K562 (cell line): ENCODE results near the gene SAMM50. TPM values are rescaled to one million over a fixed set of nuclear protein-coding genes. Genes with fewer than 3 reads are reported as not detected.

ENCODE experiments used
- ATAC-seq: fragments of 200-7000 bp; cut with Tn5 transposase; 3 replicates; pipeline ENCODE4 v1.9.1; 2020; ENCODE audit warnings: moderate library complexity
- BruUV-seq: library from RNA; stranded (reverse); fragments of 400-500 nt; replicated peaks from 2 replicates; lab custom pipeline; 2021; lab: Mats Ljungman, UMichigan
- CTCF ChIA-PET: fragments of 300-600 bp; formaldehyde crosslinking; extraction: SDS; loops from one replicate; lab custom pipeline; 2021; ENCODE audit warnings: low intra/inter-chr PET ratio; lab: Yijun Ruan, JAX
- POLR2A ChIA-PET: fragments of 300-600, 350-650 bp; sonication (Branson Sonifier 250); formaldehyde crosslinking; extraction: SDS; loops from one replicate; lab custom pipeline; 2021; ENCODE audit warnings: antibody characterized with exemption, inconsistent platforms; lab: Yijun Ruan, JAX
- DNase-seq, 4 experiments: peaks; one replicate each; pipeline versions ENCODE4 v3.0.0 to v3.0.0-alpha.2; 2011 to 2018; ENCODE audit warnings: low spot score in 3 of 4, mixed read lengths in 3 of 4; ENCODE audit errors: extremely low read depth in 1 of 4
- FAIRE-seq: peaks from 2 replicates; lab custom pipeline; 2011; peaks lifted over from hg19 to GRCh38; lab: Jason Lieb, UNC
- H2AFZ ChIP-seq: 2 replicates; pipeline ENCODE4 v1.6.0; 2011; ENCODE audit warnings: low read depth, low read length, control low read depth, inconsistent platforms
- H3K27ac ChIP-seq: fragments of 200-600 bp; 3 replicates; pipeline ENCODE4 v1.8.0; 2011; ENCODE audit warnings: low read depth, mild to moderate bottlenecking, control low read depth, inconsistent platforms, low read length, moderate library complexity, mixed read lengths; ENCODE audit errors: extremely low read depth
- H3K27me3 ChIP-seq, 2 experiments: fragments of 300-600 bp in 1 of 2; 2 replicates in 1 of 2; 3 replicates in 1 of 2; pipeline versions ENCODE4 v1.6.0 to v1.8.0; 2011; ENCODE audit warnings: inconsistent platforms in 2 of 2, low read length in 2 of 2, mild to moderate bottlenecking in 1 of 2, mixed read lengths in 1 of 2, moderate library complexity in 1 of 2; ENCODE audit not compliant: control insufficient read depth in 2 of 2, insufficient read depth in 2 of 2
- H3K36me3 ChIP-seq: fragments of 300-600 bp; 3 replicates; pipeline ENCODE4 v1.8.0; 2011; ENCODE audit warnings: mild to moderate bottlenecking, low read length, inconsistent platforms; ENCODE audit not compliant: control insufficient read depth, insufficient read depth
- H3K4me1 ChIP-seq, 2 experiments: fragments of 200-600 bp in 1 of 2; replicated peaks in 1 of 2; 2 replicates in 1 of 2; 3 replicates in 1 of 2; pipeline versions ENCODE4 v1.5.1 to v1.8.0; 2011; ENCODE audit warnings: inconsistent platforms in 2 of 2, low read length in 2 of 2, mild to moderate bottlenecking in 1 of 2, mixed read lengths in 1 of 2, moderate library complexity in 1 of 2; ENCODE audit not compliant: control insufficient read depth in 2 of 2, insufficient read depth in 2 of 2
- H3K4me2 ChIP-seq: 2 replicates; pipeline ENCODE4 v1.6.1; 2011; ENCODE audit warnings: low read length, control low read depth, inconsistent platforms, mixed read lengths; ENCODE audit not compliant: insufficient read depth
- H3K4me3 ChIP-seq: fragments of 200-600 bp; sonication (generic), shearing (Covaris generic); 2 replicates; pipeline ENCODE4 v1.5.1; 2016; ENCODE audit warnings: control low read depth, inconsistent platforms
- H3K79me2 ChIP-seq: fragments of 200-600 bp; 3 replicates; pipeline ENCODE4 v1.8.0; 2011; ENCODE audit warnings: low read length, inconsistent platforms; ENCODE audit not compliant: control insufficient read depth, insufficient read depth
- H3K9ac ChIP-seq, 2 experiments: 2 replicates each; pipeline versions ENCODE4 v1.6.0 to v1.6.1; 2011; ENCODE audit warnings: low read depth in 2 of 2, low read length in 2 of 2, control low read depth in 1 of 2, inconsistent platforms in 1 of 2, mild to moderate bottlenecking in 1 of 2, mixed read lengths in 1 of 2; ENCODE audit not compliant: insufficient read depth in 1 of 2
- H3K9me1 ChIP-seq: one replicate; pipeline ENCODE4 v1.6.0; 2011; ENCODE audit warnings: inconsistent platforms, mild to moderate bottlenecking, low read length, moderate library complexity; ENCODE audit not compliant: control insufficient read depth, insufficient read depth
- H3K9me3 ChIP-seq: replicated peaks from 2 replicates; pipeline ENCODE4 v1.5.1; 2011; ENCODE audit warnings: low read depth, low read length, inconsistent platforms; ENCODE audit not compliant: control insufficient read depth, insufficient read depth
- H4K20me1 ChIP-seq: replicated peaks from 2 replicates; pipeline ENCODE4 v1.6.1; 2011; ENCODE audit warnings: low read length, inconsistent platforms, mixed read lengths; ENCODE audit not compliant: control insufficient read depth, insufficient read depth
- NFYB ChIP-seq: IDR thresholded peaks from 2 replicates; pipeline ENCODE4 v1.6.1; 2011; ENCODE audit warnings: mild to moderate bottlenecking, moderate library complexity; ENCODE audit not compliant: insufficient read length; ENCODE audit errors: extremely low read depth
- NR4A1 ChIP-seq, 2 experiments: fragments of 250-450 bp in 1 of 2; fragments of 450-650 bp in 1 of 2; sonication (Bioruptor Pico) in 1 of 2; IDR thresholded peaks; 2 replicates each; pipeline versions ENCODE4 v1.4.0 to v1.6.1; 2016 to 2020; ENCODE audit warnings: mild to moderate bottlenecking in 2 of 2, missing compliant biosample characterization in 1 of 2, missing genetic modification characterization in 1 of 2, moderate library complexity in 1 of 2
- NUFIP1 ChIP-seq: fragments of 450-650 bp; IDR thresholded peaks from 2 replicates; pipeline ENCODE4 v1.6.1; 2018; ENCODE audit not compliant: partially characterized antibody
- WHSC1 ChIP-seq: IDR thresholded peaks from one replicate; pipeline ENCODE4 v1.6.1; 2012; ENCODE audit warnings: low read length, control low read depth, inconsistent platforms
- ZEB2 ChIP-seq: fragments of 450-650 bp; IDR thresholded peaks from 2 replicates; pipeline ENCODE4 v1.6.1; 2016
- ZNF184 ChIP-seq: sonication (generic); formaldehyde crosslinking; IDR thresholded peaks from 2 replicates; pipeline ENCODE4 v1.5.0; 2020; ENCODE audit warnings: missing genetic modification reagents
- ZNF717 ChIP-seq: fragments of 250-450 bp; sonication (Bioruptor Pico); IDR thresholded peaks from 2 replicates; pipeline ENCODE4 v1.5.0; 2021
- WGBS: fragments of 100-300 bp; shearing (Covaris generic); methylation state at CpG from one replicate; pipeline ENCODE4 v1.1.6; 2016; ENCODE audit warnings: low coverage, mixed read lengths; ENCODE audit not compliant: insufficient coverage; ENCODE audit errors: missing lambda C conversion rate; 5-methylcytosine and 5-hydroxymethylcytosine counted together
- in situ Hi-C: fragments of 300-500 bp; cut with MboI; formaldehyde crosslinking; loops from 4 replicates; pipeline ENCODE4 v1.15.0; 2018; ENCODE audit warnings: inconsistent platforms, mixed read lengths
- intact Hi-C: fragments of 100-400 bp; cut with micrococcal nuclease; formaldehyde crosslinking; loops from 2 replicates; pipeline ENCODE4 v1.14.2; 2022
- polyA plus RNA-seq, 8 experiments: library from polyadenylated mRNA; depleted of rRNA in 4 of 8; stranded (reverse) in 5 of 8; unstranded in 3 of 8; fragments of >200 nt; fragmentation: Nextera tagmentation in 2 of 8; fragmentation: Illumina TruSeq in 1 of 8; extraction: Ambion mirVana in 2 of 8; extraction: Trizol in 1 of 8; gene quantifications; 2 replicates each; pipeline versions ENCODE4 v1.2.1 to v1.2.3, GENCODE V29; 2011 to 2014; ENCODE audit warnings: inconsistent platforms in 1 of 8, missing spikeins in 1 of 8
- total RNA-seq, 7 experiments: library from RNA; depleted of rRNA in 6 of 7; stranded (reverse); fragments of >200 nt in 6 of 7; fragmentation: Illumina TruSeq in 2 of 7; extraction: Trizol in 2 of 7; gene quantifications; 2 replicates each; pipeline versions ENCODE4 v1.2.1 to v1.2.3, GENCODE V29; 2011 to 2021; ENCODE audit warnings: low replicate concordance in 1 of 7
- TF ChIP-seq, protein P1 (sequence below): fragments of 450-650 bp; IDR thresholded peaks from 2 replicates; pipeline ENCODE4 v1.6.1; 2017; ENCODE audit warnings: antibody characterized with exemption, mild to moderate bottlenecking
- TF ChIP-seq, protein P2 (sequence below): fragments of 450-650 bp; formaldehyde crosslinking; IDR thresholded peaks from 2 replicates; pipeline ENCODE4 v1.4.0; 2020; ENCODE audit warnings: mild to moderate bottlenecking, moderate library complexity
- TF ChIP-seq, protein P3 (sequence below), 3 experiments: fragments of 200-800 bp in 1 of 3; fragments of 250-450 bp in 1 of 3; fragments of 450-650 bp in 1 of 3; sonication (Bioruptor Pico) in 1 of 3; sonication (Bioruptor generic) in 1 of 3; formaldehyde crosslinking in 1 of 3; IDR thresholded peaks; 2 replicates each; pipeline versions ENCODE4 v1.6.1 to v1.8.0; 2016 to 2022; ENCODE audit warnings: mild to moderate bottlenecking in 2 of 3, missing genetic modification characterization in 2 of 3, missing compliant biosample characterization in 1 of 3, moderate library complexity in 1 of 3

Gene SAMM50
- total and polyA plus RNA-seq, 9 of the 15 experiments (the other 6 are each of a cell fraction or from before 2014, with no cell fraction given): 14.6 to 49.3 (median 38.1) TPM

DNA sequence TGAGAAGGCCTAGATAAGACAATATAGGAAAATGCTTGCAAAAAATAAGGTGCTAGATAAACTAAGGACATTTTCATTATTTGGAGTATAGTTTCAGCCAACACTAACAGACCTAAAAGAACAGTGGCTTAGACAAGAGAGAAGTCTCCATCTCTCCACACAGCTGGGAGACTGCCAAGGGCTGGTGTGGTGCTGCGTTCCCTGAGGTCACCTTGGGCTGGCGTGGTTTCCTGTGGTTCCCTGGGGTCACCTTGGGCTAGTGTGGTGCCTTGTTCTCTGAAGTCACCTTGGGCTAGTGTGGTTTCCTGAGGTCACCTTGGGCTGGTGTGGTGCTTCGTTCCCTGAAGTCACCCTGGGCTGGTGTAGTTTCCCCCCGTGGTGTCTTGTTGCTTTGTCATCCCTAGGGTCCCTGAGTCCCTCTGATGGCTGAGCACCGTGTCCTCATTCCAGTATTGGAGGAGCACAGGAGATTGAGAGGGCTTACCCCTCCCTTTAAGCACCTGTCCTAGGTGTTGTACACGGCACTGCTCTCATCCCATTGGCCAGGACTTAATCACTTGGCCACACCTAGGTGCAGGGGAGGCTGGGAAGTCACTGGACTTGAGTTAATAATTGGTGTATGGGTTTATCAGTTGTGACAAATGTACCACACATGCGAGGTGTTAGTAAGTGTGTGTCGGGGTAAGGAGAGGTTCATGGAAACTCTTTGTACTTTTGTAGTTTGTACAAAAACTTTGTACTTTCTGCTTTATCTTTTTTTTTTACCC is 14.9 kb downstream of the SAMM50 start:
- intact Hi-C loops (no loop called here), in situ Hi-C loops (no loop called here)
- no peaks in the 10 kb centered on the region for H4K20me1 ChIP-seq
- peak; percentile 20 to 46 (median 28) for DNase-seq
- 0 out of 2 replicates have a peak, but pooled peaks cover 2% of the 10 kb centered on the region for H3K9me3 ChIP-seq
- peak; percentile 71 for FAIRE-seq
- H3K4me3 ChIP-seq: no peak overlapping the region
- peaks cover 78% of the 10 kb centered on the region for H3K36me3 ChIP-seq
- peak overlapping the region; percentile 38; the same call in 1 of the 2 replicates for H2AFZ ChIP-seq
- CTCF ChIA-PET: no interaction called here
- H3K9me1 ChIP-seq: no peaks in the 10 kb centered on the region
- no TSS peak for BruUV-seq
- WGBS: 32% methylated on average over 7 of the region's 8 CpGs
- peaks cover 6% of the 10 kb centered on the region; the same call in 2 of the 3 replicates for H3K79me2 ChIP-seq
- ATAC-seq: peak; percentile 53
- peak overlapping the region in 1 of 2 experiments; percentile 63; a peak in 2 of 4 replicates for H3K9ac ChIP-seq
- no peaks in the 10 kb centered on the region for H3K27me3 ChIP-seq
- H3K27ac ChIP-seq: peak overlapping the region; percentile 85
- peaks cover 23 to 33% of the 10 kb centered on the region in 2 experiments; a peak in 4 of 5 replicates for H3K4me1 ChIP-seq
- POLR2A ChIA-PET: no interaction called here
- peak overlapping the region; percentile 80 for H3K4me2 ChIP-seq
- TF ChIP-seq ZEB2 (no peak), NUFIP1 (no peak), ZNF717 (CRISPR knock-in tag) (no peak), WHSC1 (peak; percentile 50), NFYB (no peak), ZNF184 (CRISPR knock-in tag) (no peak), NR4A1 (CRISPR knock-in tag; IDR thresholded peaks at IDR 0.05) (no peak), NR4A1 (tag; IDR thresholded peaks at IDR 0.05) (peak; percentile 79)
- TF ChIP-seq, protein P1, sequence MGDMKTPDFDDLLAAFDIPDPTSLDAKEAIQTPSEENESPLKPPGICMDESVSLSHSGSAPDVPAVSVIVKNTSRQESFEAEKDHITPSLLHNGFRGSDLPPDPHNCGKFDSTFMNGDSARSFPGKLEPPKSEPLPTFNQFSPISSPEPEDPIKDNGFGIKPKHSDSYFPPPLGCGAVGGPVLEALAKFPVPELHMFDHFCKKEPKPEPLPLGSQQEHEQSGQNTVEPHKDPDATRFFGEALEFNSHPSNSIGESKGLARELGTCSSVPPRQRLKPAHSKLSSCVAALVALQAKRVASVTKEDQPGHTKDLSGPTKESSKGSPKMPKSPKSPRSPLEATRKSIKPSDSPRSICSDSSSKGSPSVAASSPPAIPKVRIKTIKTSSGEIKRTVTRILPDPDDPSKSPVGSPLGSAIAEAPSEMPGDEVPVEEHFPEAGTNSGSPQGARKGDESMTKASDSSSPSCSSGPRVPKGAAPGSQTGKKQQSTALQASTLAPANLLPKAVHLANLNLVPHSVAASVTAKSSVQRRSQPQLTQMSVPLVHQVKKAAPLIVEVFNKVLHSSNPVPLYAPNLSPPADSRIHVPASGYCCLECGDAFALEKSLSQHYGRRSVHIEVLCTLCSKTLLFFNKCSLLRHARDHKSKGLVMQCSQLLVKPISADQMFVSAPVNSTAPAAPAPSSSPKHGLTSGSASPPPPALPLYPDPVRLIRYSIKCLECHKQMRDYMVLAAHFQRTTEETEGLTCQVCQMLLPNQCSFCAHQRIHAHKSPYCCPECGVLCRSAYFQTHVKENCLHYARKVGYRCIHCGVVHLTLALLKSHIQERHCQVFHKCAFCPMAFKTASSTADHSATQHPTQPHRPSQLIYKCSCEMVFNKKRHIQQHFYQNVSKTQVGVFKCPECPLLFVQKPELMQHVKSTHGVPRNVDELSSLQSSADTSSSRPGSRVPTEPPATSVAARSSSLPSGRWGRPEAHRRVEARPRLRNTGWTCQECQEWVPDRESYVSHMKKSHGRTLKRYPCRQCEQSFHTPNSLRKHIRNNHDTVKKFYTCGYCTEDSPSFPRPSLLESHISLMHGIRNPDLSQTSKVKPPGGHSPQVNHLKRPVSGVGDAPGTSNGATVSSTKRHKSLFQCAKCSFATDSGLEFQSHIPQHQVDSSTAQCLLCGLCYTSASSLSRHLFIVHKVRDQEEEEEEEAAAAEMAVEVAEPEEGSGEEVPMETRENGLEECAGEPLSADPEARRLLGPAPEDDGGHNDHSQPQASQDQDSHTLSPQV: peak; percentile 65
- TF ChIP-seq, protein P2, sequence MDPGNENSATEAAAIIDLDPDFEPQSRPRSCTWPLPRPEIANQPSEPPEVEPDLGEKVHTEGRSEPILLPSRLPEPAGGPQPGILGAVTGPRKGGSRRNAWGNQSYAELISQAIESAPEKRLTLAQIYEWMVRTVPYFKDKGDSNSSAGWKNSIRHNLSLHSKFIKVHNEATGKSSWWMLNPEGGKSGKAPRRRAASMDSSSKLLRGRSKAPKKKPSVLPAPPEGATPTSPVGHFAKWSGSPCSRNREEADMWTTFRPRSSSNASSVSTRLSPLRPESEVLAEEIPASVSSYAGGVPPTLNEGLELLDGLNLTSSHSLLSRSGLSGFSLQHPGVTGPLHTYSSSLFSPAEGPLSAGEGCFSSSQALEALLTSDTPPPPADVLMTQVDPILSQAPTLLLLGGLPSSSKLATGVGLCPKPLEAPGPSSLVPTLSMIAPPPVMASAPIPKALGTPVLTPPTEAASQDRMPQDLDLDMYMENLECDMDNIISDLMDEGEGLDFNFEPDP: no peak
- TF ChIP-seq, protein P3, sequence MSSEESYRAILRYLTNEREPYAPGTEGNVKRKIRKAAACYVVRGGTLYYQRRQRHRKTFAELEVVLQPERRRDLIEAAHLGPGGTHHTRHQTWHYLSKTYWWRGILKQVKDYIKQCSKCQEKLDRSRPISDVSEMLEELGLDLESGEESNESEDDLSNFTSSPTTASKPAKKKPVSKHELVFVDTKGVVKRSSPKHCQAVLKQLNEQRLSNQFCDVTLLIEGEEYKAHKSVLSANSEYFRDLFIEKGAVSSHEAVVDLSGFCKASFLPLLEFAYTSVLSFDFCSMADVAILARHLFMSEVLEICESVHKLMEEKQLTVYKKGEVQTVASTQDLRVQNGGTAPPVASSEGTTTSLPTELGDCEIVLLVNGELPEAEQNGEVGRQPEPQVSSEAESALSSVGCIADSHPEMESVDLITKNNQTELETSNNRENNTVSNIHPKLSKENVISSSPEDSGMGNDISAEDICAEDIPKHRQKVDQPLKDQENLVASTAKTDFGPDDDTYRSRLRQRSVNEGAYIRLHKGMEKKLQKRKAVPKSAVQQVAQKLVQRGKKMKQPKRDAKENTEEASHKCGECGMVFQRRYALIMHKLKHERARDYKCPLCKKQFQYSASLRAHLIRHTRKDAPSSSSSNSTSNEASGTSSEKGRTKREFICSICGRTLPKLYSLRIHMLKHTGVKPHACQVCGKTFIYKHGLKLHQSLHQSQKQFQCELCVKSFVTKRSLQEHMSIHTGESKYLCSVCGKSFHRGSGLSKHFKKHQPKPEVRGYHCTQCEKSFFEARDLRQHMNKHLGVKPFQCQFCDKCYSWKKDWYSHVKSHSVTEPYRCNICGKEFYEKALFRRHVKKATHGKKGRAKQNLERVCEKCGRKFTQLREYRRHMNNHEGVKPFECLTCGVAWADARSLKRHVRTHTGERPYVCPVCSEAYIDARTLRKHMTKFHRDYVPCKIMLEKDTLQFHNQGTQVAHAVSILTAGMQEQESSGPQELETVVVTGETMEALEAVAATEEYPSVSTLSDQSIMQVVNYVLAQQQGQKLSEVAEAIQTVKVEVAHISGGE (CRISPR knock-in tag; IDR thresholded peaks at IDR 0.05): 0 out of 6 replicates have a peak, but pooled peaks of 1 of the 3 experiments have one; percentile 15
